MCF 10A (cell line): ENCODE measurements around the gene CXCL9. TPM values are rescaled to one million over a fixed set of nuclear protein-coding genes. Genes with fewer than 3 reads are reported as not detected.

Source experiments
- BruUV-seq: library from RNA; stranded (reverse); fragments of 400-500 nt; replicated peaks from 2 replicates; lab custom pipeline; 2021; lab: Mats Ljungman, UMichigan
- CTCF ChIA-PET: fragments of 300-600 bp; sonication (Branson Sonifier 250); formaldehyde crosslinking; extraction: SDS; loops from one replicate; lab custom pipeline; 2021; ENCODE audit warnings: antibody characterized with exemption, inconsistent platforms; lab: Yijun Ruan, JAX
- POLR2A ChIA-PET: fragments of 300-600, 350-650 bp; sonication (Branson Sonifier 250); formaldehyde crosslinking; extraction: SDS; loops from one replicate; lab custom pipeline; 2020; ENCODE audit warnings: antibody characterized with exemption, inconsistent platforms; lab: Yijun Ruan, JAX
- DNase-seq: peaks from one replicate; pipeline ENCODE4 v3.0.0-alpha.2; 2018; ENCODE audit not compliant: unreplicated experiment
- H3K27ac Mint-ChIP-seq: one replicate; pipeline ENCODE4 v1.8.0; 2022; ENCODE audit warnings: mild to moderate bottlenecking, low read depth, mixed read lengths; ENCODE audit not compliant: unreplicated experiment
- H3K27me3 Mint-ChIP-seq: one replicate; pipeline ENCODE4 v1.8.0; 2022; ENCODE audit warnings: mixed read lengths; ENCODE audit not compliant: insufficient read depth, unreplicated experiment
- H3K36me3 Mint-ChIP-seq: one replicate; pipeline ENCODE4 v1.8.0; 2022; ENCODE audit warnings: mild to moderate bottlenecking, moderate library complexity, mixed read lengths; ENCODE audit not compliant: insufficient read depth, unreplicated experiment
- H3K4me1 Mint-ChIP-seq: one replicate; pipeline ENCODE4 v1.8.0; 2022; ENCODE audit warnings: mixed read lengths; ENCODE audit not compliant: insufficient read depth, unreplicated experiment
- H3K4me3 Mint-ChIP-seq: one replicate; pipeline ENCODE4 v1.8.0; 2022; ENCODE audit warnings: mild to moderate bottlenecking, moderate library complexity, mixed read lengths; ENCODE audit not compliant: unreplicated experiment
- H3K9me3 Mint-ChIP-seq: one replicate; pipeline ENCODE4 v1.8.0; 2022; ENCODE audit warnings: mixed read lengths; ENCODE audit not compliant: unreplicated experiment
- intact Hi-C: fragments of 100-400 bp; cut with micrococcal nuclease; formaldehyde crosslinking; loops from 2 replicates; pipeline ENCODE4 v1.14.1; 2022
- total RNA-seq: library from RNA; stranded (reverse); gene quantifications from 2 replicates; pipeline ENCODE4 v1.2.3, GENCODE V29; 2022
- TF ChIP-seq, protein P1 (sequence below): fragments of 200-600 bp; IDR thresholded peaks from one replicate; pipeline ENCODE4 v1.8.0; 2022; ENCODE audit warnings: antibody characterized with exemption, mild to moderate bottlenecking; ENCODE audit not compliant: unreplicated experiment

CXCL9 gene
- total RNA-seq, 1 experiment from 2014 or later = not detected

DNA sequence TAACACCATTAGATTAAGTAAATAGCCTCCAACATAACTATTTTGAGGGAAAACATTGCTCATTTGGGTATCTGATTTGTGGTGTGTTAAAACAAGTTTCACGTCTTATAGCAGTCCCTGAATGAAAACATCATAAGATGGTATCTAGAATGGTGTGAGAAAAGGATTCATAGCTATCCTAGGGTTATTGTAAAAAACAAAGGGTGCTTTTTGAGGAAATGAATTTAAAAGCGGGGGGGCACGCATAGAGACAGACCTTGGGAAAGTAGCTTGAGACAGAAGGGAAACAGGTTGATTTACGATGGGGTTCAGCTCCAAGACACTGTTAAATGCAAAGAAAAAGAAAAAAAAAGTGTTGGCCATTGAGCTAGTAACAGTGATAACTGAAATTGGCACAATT, 16.8 kb upstream of the CXCL9 start:
- no peaks in the 10 kb centered on the region for H3K36me3 Mint-ChIP-seq
- no peak for DNase-seq
- BruUV-seq = no TSS peak
- intact Hi-C loops = no loop called here
- no peak overlapping the region for H3K4me3 Mint-ChIP-seq
- no peak overlapping the region for H3K27ac Mint-ChIP-seq
- no peaks in the 10 kb centered on the region for H3K9me3 Mint-ChIP-seq
- TF ChIP-seq, protein P1, sequence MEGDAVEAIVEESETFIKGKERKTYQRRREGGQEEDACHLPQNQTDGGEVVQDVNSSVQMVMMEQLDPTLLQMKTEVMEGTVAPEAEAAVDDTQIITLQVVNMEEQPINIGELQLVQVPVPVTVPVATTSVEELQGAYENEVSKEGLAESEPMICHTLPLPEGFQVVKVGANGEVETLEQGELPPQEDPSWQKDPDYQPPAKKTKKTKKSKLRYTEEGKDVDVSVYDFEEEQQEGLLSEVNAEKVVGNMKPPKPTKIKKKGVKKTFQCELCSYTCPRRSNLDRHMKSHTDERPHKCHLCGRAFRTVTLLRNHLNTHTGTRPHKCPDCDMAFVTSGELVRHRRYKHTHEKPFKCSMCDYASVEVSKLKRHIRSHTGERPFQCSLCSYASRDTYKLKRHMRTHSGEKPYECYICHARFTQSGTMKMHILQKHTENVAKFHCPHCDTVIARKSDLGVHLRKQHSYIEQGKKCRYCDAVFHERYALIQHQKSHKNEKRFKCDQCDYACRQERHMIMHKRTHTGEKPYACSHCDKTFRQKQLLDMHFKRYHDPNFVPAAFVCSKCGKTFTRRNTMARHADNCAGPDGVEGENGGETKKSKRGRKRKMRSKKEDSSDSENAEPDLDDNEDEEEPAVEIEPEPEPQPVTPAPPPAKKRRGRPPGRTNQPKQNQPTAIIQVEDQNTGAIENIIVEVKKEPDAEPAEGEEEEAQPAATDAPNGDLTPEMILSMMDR = no peak
- peaks cover 6% of the 10 kb centered on the region for H3K4me1 Mint-ChIP-seq
- POLR2A ChIA-PET = no interaction called here
- no peaks in the 10 kb centered on the region for H3K27me3 Mint-ChIP-seq
- CTCF ChIA-PET = no interaction called here

DNA sequence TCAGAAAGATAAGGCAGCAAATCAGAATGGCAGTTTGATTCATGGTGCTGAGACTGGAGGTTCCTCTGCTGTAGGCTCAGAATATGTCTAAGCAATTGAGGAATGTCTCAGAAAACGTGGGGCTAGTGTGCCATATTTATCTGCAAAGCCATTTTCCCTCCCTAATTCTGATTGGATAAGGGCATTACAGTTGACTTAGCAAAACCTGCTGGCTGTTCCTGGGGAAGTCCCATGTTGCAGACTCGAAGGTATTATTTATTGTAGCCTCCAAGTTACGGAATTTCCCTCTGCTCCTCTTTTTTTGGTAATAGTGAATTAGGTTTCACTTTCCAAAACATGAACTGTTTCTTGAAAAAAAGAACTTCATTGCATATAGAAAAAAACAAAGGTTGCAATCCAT, 16.1 kb upstream of the CXCL9 start, which contains the start of gene CXCL10:
TSS of gene CXCL10 (minus strand) at position 109 of the 400 bp plus-strand sequence. CDS start at position 43, 66 bp downstream.
- CTCF ChIA-PET = interaction anchor here (0.7 kb wide), 1 partner anchor 28 kb away, joined by 3 read pairs; no protein-coding TSS in a partner anchor
- no TSS peak for BruUV-seq
- TF ChIP-seq, protein P1 = no peak
- Mint-ChIP-seq H3K9me3 (no peaks in the 10 kb centered on the region), H3K27me3 (no peaks in the 10 kb centered on the region), H3K36me3 (no peaks in the 10 kb centered on the region), H3K4me1 (peaks cover 3% of the 10 kb centered on the region), H3K27ac (no peak within 1 kb of the TSS), H3K4me3 (no peak within 1 kb of the TSS)
- intact Hi-C loops = no loop called here
- DNase-seq = peak; percentile 39
- POLR2A ChIA-PET = no interaction called here

DNA sequence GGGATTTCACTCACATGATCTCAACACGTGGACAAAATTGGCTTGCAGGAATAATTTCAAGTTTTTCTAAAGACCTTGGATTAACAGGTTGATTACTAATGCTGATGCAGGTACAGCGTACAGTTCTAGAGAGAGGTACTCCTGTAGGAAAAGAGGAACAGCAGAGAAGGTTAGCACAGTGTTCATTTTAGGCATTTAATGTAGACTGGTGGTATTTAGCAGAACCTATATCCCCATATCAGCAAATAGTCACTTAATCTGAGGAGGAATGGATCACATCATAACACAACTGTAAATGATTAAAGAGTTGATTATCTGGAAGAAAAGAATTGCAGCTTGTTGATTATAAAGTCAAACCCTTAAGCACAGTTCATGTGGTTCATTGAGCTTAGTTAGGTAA, 15.4 kb upstream of the CXCL9 start:
- H3K4me1 Mint-ChIP-seq = no peaks in the 10 kb centered on the region
- no peak for DNase-seq
- BruUV-seq = no TSS peak
- no peak overlapping the region for H3K4me3 Mint-ChIP-seq
- H3K27ac Mint-ChIP-seq = no peak overlapping the region
- no peaks in the 10 kb centered on the region for H3K9me3 Mint-ChIP-seq
- no peaks in the 10 kb centered on the region for H3K27me3 Mint-ChIP-seq
- ChIA-PET CTCF (interaction anchor here (0.7 kb wide), 1 partner anchor 27 kb away, joined by 3 read pairs; no protein-coding TSS in a partner anchor), POLR2A (no interaction called here)
- intact Hi-C loops = no loop called here
- H3K36me3 Mint-ChIP-seq = no peaks in the 10 kb centered on the region
- TF ChIP-seq, protein P1 = no peak

DNA sequence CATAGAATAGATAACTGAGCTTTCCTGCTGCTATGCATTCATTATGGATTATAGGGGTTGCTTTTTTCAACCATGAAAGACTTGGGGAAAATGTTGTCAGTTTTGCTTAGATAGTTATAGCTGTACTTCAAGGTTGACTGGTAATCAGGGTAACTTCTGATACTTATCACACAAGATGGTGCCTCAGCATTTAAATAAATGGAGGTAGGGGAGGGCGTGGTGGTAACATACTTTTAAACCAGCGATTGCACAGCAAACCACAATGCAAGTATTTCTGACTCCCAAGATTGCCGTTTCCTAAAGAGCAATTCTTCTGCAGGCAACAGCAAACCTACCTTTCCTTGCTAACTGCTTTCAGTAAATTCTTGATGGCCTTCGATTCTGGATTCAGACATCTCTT, 14.7 kb upstream of the CXCL9 start:
- no peaks in the 10 kb centered on the region for H3K27me3 Mint-ChIP-seq
- H3K4me1 Mint-ChIP-seq = no peaks in the 10 kb centered on the region

More for the DNA sequence above, 14.7 kb upstream of the CXCL9 start:
- no peak for DNase-seq
- no peak overlapping the region for H3K27ac Mint-ChIP-seq
- ChIA-PET POLR2A (interaction anchor here (0.5 kb wide), 1 partner anchor 427 kb away, joined by 3 read pairs; no protein-coding TSS in a partner anchor), CTCF (interaction anchor here (1.0 kb wide), 1 partner anchor 45 kb away, joined by 4 read pairs; no protein-coding TSS in a partner anchor)
- BruUV-seq = no TSS peak
- H3K9me3 Mint-ChIP-seq = no peaks in the 10 kb centered on the region
- no peak overlapping the region for H3K4me3 Mint-ChIP-seq
- intact Hi-C loops = no loop called here
- TF ChIP-seq, protein P1 = no peak
- H3K36me3 Mint-ChIP-seq = no peaks in the 10 kb centered on the region
